Measurements from ENCODE around the gene LRIG3. TPM values are rescaled to one million over a fixed set of nuclear protein-coding genes. Genes with fewer than 3 reads are reported as not detected.

The LRIG3 gene
- total and polyA plus RNA-seq, 4 donors: 6.5 to 111 (median 22.1) TPM

DNA sequence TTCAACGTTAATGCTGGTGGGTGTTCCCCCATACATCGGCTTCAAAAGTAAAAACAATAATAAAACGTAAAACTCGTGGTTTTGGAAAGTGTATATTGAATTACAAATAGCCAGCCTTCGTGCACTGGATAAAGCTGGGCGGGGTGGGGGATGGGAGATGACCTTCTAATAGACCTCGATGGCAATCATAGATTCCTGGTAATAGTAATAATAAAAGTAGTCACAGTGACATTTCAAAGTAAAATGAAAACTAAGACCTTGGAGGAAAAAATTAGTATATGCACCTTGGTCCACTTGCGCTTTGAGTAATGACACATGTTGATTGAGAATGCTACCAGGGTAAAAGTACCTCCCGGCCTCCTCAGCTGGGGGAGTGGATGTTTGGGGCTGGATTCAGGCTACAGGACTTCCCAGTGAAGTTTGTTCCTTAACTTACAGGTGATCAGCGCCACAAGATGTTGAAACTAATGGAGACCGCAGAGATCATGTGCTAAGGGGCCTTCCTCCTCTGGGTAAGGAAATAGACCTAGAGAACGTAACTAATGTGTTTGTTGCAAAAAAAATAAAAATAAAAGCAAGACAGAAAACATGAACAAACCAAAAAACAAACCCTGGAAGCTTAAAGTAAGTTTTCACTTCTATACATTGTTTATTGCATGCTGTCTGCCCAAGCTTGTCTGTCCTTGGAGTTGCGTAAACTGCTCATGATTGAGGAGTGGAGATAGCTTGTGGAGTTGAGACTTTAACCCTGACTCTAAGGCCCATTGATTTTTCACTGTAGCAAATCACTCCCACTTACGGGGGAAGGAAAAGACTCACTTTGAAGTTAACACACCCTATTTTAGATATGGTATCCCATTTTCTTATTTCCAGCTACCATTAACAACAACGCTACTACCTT is 907 bp upstream of the LRIG3 start:
- no peak for DNase-seq
- Histone ChIP-seq H3K4me3 (no peak overlapping the region), H3K9ac (ENCODE audit: insufficient read depth in 1 of 2, low read length in 2 of 2) (peak overlapping the region; percentile 39 to 95), H3K27ac (ENCODE audit: low read depth in 1 of 2, low read length in 1 of 2) (peak overlapping the region; percentile 59 to 84), H3K4me1 (ENCODE audit: control insufficient read depth in 5 of 5, insufficient read depth in 5 of 5, low read length in 5 of 5) (peaks cover 0 to 36% (median 14%) of the 10 kb centered on the region in 5 donors), H3K9me3 (ENCODE audit: control insufficient read depth in 4 of 4, insufficient read depth in 3 of 4, low read length in 3 of 4) (peaks cover 0 to 2% (median 0%) of the 10 kb centered on the region in 4 donors), H3K27me3 (ENCODE audit: control insufficient read depth in 3 of 3, insufficient read depth in 3 of 3, low read length in 2 of 3) (no peaks in the 10 kb centered on the region), H3K36me3 (ENCODE audit: control insufficient read depth in 4 of 4, insufficient read depth in 4 of 4, low read length in 4 of 4) (peaks cover 0 to 6% (median 0%) of the 10 kb centered on the region in 4 donors)
- no peak for TF ChIP-seq CTCF (IDR thresholded peaks at IDR 0.05; ENCODE audit: control extremely low read depth, extremely low read depth)
- WGBS, 2 donors: 56 to 57% methylated on average over 15 of the region's 15 CpGs
- no peak for ATAC-seq (ENCODE audit: insufficient read depth, low FRiP score)

- no peaks in the 10 kb centered on the region for H3K27me3 ChIP-seq (ENCODE audit: control insufficient read depth in 3 of 3, insufficient read depth in 3 of 3, low read length in 2 of 3)
- peak overlapping the region; percentile 98 for H3K4me3 ChIP-seq
- H3K36me3 ChIP-seq (ENCODE audit: control insufficient read depth in 4 of 4, insufficient read depth in 4 of 4, low read length in 4 of 4): peaks cover 0 to 6% (median 0%) of the 10 kb centered on the region in 4 donors
- ATAC-seq (ENCODE audit: insufficient read depth, low FRiP score) (no peak), DNase-seq (peak; percentile 48 to 84 (median 84))
- peak overlapping the region; percentile 81 to 99 for H3K9ac ChIP-seq (ENCODE audit: insufficient read depth in 1 of 2, low read length in 2 of 2)
- H3K27ac ChIP-seq (ENCODE audit: low read depth in 1 of 2, low read length in 1 of 2): peak overlapping the region; percentile 92 to 98
- H3K9me3 ChIP-seq (ENCODE audit: control insufficient read depth in 4 of 4, insufficient read depth in 3 of 4, low read length in 3 of 4): peaks cover 0 to 2% (median 0%) of the 10 kb centered on the region in 4 donors
- H3K4me1 ChIP-seq (ENCODE audit: control insufficient read depth in 5 of 5, insufficient read depth in 5 of 5, low read length in 5 of 5): peaks cover 0 to 40% (median 5%) of the 10 kb centered on the region in 5 donors
- WGBS, 2 donors: 2% methylated on average over 50 of the region's 50 CpGs
- TF ChIP-seq CTCF (IDR thresholded peaks at IDR 0.05; ENCODE audit: control extremely low read depth, extremely low read depth): no peak
These were observed 838 bp downstream of the LRIG3 start for GRCh38 chr12:58919231-58920101.

- Histone ChIP-seq H3K27ac (ENCODE audit: low read depth in 1 of 2, low read length in 1 of 2) (no peak overlapping the region), H3K4me1 (ENCODE audit: control insufficient read depth in 5 of 5, insufficient read depth in 5 of 5, low read length in 5 of 5) (peaks cover 0 to 49% (median 14%) of the 10 kb centered on the region in 5 donors), H3K4me3 (no peak overlapping the region), H3K9me3 (ENCODE audit: control insufficient read depth in 4 of 4, insufficient read depth in 3 of 4, low read length in 3 of 4) (peaks cover 0 to 2% (median 0%) of the 10 kb centered on the region in 4 donors), H3K36me3 (ENCODE audit: control insufficient read depth in 4 of 4, insufficient read depth in 4 of 4, low read length in 4 of 4) (peaks cover 0 to 9% (median 3%) of the 10 kb centered on the region in 4 donors), H3K27me3 (ENCODE audit: control insufficient read depth in 3 of 3, insufficient read depth in 3 of 3, low read length in 2 of 3) (no peaks in the 10 kb centered on the region), H3K9ac (ENCODE audit: insufficient read depth in 1 of 2, low read length in 2 of 2) (peak overlapping the region; percentile 81 to 99)
- TF ChIP-seq CTCF (IDR thresholded peaks at IDR 0.05; ENCODE audit: control extremely low read depth, extremely low read depth): no peak
- ATAC-seq (ENCODE audit: insufficient read depth, low FRiP score) (no peak), DNase-seq (peak in 1 of 3 donors; percentile 53)
- WGBS, 2 donors: 42 to 54% methylated on average over 4 of the region's 4 CpGs
These were observed 1.8 kb downstream of the LRIG3 start for GRCh38 chr12:58918469-58918844.
